BJ (cell line): ENCODE data around the gene SLC15A1. TPM values are rescaled to one million over a fixed set of nuclear protein-coding genes. Genes with fewer than 3 reads are reported as not detected.

Experiments
- CTCF ChIA-PET: fragments of 350-600 bp; formaldehyde crosslinking; extraction: SDS; loops from one replicate; lab custom pipeline; 2021; ENCODE audit warnings: antibody characterized with exemption, inconsistent platforms; lab: Yijun Ruan, JAX
- POLR2A ChIA-PET: fragments of 300-600 bp; sonication (Branson Sonifier 250); formaldehyde crosslinking; extraction: SDS; loops from one replicate; lab custom pipeline; 2021; ENCODE audit warnings: antibody characterized with exemption; lab: Charles Lee
- DNase-seq: peaks from one replicate; pipeline ENCODE4 v3.0.0-alpha.2; 2011; ENCODE audit warnings: low read depth
- H3K27me3 ChIP-seq: 2 replicates; pipeline ENCODE4 v1.6.0; 2011; ENCODE audit warnings: low read length; ENCODE audit not compliant: control insufficient read depth, insufficient read depth
- H3K36me3 ChIP-seq: 2 replicates; pipeline ENCODE4 v1.5.1; 2011; ENCODE audit warnings: low read length; ENCODE audit not compliant: control insufficient read depth, insufficient read depth
- H3K4me3 ChIP-seq: 2 replicates; pipeline ENCODE4 v1.5.1; 2011; ENCODE audit warnings: low read depth, mild to moderate bottlenecking, control low read depth, low read length
- polyA minus RNA-seq: library from RNA; depleted of rRNA, polyadenylated mRNA; stranded (reverse); fragments of >200 nt; gene quantifications from 2 replicates; pipeline ENCODE4 v1.2.3, GENCODE V29; 2011; rRNA and poly(A)+ RNA removed
- polyA plus RNA-seq: library from polyadenylated mRNA; depleted of rRNA; stranded (reverse); fragments of >200 nt; gene quantifications from 2 replicates; pipeline ENCODE4 v1.2.3, GENCODE V29; 2011; rRNA removed
- TF ChIP-seq, protein P1 (sequence below): IDR thresholded peaks from 2 replicates; pipeline ENCODE4 v1.5.1; 2011; ENCODE audit warnings: low read depth, mild to moderate bottlenecking, control low read depth, inconsistent platforms, low read length, moderate library complexity; ENCODE audit not compliant: insufficient read depth

The SLC15A1 gene
- polyA plus RNA-seq (not detected in 2 replicates), polyA minus RNA-seq (not detected in 2 replicates)

DNA sequence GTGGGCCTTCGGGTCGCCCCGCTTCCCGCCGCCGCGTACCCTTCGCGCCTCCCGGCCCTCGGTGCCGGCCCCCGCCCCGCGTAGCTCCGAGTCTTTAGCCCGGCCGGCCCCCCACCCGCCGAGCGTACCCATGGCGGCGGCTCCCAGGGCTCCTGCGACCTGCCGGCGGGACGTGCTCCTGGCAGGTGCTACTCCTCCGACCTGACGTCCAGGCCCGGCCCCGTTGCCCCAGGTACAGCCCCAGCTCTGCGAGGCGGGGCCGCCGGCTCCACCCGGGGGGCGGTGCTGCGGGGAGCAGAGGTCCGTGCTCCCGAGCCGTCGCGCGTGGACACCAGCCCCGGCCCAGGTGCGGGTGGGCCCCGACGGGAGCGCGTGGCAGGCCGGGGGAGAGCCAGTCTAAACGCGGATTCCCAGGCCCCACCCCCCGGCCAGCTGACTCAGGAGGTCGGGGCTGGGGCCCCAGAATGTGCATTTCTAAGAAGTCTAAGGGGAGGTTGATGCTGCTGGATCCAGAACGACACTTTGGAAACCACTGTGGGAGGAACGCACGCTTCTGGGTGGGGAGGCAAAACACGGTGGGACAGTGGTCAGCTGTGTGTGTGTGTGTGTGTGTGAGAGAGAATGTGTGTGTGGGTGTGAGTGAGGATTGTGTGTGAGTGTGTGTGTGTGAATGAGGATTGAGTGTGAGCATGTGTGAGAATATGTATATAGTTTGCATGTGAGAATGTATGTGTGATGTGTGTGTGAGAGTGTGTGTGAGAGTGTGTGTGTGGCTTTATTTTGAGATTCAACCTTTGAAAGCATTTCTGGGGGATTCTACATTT lies at the start of gene SLC15A1:
Gene SLC15A1, minus strand, starts transcription at position 206 of the 824 bp plus-strand sequence. Its CDS starts 74 bp downstream, at position 132.
- ChIA-PET CTCF (no interaction called here), POLR2A (no interaction called here)
- peaks cover 30% of the 10 kb centered on the region for H3K27me3 ChIP-seq
- no peak for DNase-seq
- no peaks in the 10 kb centered on the region for H3K36me3 ChIP-seq
- TF ChIP-seq, protein P1, sequence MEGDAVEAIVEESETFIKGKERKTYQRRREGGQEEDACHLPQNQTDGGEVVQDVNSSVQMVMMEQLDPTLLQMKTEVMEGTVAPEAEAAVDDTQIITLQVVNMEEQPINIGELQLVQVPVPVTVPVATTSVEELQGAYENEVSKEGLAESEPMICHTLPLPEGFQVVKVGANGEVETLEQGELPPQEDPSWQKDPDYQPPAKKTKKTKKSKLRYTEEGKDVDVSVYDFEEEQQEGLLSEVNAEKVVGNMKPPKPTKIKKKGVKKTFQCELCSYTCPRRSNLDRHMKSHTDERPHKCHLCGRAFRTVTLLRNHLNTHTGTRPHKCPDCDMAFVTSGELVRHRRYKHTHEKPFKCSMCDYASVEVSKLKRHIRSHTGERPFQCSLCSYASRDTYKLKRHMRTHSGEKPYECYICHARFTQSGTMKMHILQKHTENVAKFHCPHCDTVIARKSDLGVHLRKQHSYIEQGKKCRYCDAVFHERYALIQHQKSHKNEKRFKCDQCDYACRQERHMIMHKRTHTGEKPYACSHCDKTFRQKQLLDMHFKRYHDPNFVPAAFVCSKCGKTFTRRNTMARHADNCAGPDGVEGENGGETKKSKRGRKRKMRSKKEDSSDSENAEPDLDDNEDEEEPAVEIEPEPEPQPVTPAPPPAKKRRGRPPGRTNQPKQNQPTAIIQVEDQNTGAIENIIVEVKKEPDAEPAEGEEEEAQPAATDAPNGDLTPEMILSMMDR: no peak
- peak within 1 kb of the TSS; percentile 16; the same call in 1 of the 2 replicates for H3K4me3 ChIP-seq

GRCh38 chr13:98801626-98802418 lies 49.4 kb upstream of the SLC15A1 start:
- ChIA-PET POLR2A (no interaction called here), CTCF (no interaction called here)
- TF ChIP-seq, protein P1: no peak

GRCh38 chr13:98800078-98800477 lies 47.6 kb upstream of the SLC15A1 start:
- ChIA-PET CTCF (no interaction called here), POLR2A (no interaction called here)
- TF ChIP-seq, protein P1: no peak
- no peaks in the 10 kb centered on the region for H3K27me3 ChIP-seq
- peaks cover 4% of the 10 kb centered on the region; the same call in 1 of the 2 replicates for H3K36me3 ChIP-seq
- H3K4me3 ChIP-seq: no peak overlapping the region
- DNase-seq: no peak

More at GRCh38 chr13:98801626-98802418, 49.4 kb upstream of the SLC15A1 start:
- H3K4me3 ChIP-seq: no peak overlapping the region
- H3K36me3 ChIP-seq: peaks cover 3% of the 10 kb centered on the region; the same call in 1 of the 2 replicates
- DNase-seq: no peak
- no peaks in the 10 kb centered on the region for H3K27me3 ChIP-seq

DNA sequence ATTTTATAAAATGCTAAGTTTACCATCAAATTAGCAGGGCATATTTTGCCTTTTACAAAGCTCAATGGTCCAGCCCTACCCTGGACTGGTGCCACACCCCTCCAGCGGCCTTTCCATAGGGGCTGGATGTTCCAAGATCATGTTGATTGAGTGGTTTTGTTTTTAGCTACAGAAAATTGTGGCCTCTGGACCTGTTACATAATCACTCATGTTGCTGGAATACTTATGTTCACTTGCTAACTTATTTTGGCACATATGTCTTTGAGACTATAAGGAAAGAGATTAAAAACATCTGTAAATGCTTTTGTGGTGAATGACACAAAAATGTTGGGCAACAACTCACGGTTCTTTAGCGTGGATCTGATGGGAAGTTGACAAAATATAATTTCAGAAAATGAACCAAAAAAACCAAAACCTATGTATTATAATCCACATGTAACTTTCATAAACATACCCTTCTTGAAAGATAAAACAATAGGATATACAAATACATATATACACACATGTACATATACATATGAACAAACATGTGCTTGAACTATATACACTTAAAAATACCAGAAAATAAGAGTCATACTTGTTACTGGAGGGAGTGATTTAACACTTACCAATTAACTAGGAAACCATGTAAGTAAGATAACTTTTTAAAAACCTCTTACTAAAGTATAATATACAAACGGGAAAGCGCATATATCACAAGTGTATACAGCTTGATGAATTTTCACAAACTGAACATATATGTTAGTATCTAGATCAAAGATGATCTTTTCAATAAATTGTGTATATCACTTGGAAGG lies 46.6 kb upstream of the SLC15A1 start:
- Histone ChIP-seq H3K4me3 (no peak overlapping the region), H3K36me3 (peaks cover 1% of the 10 kb centered on the region; the same call in 1 of the 2 replicates), H3K27me3 (no peaks in the 10 kb centered on the region)
- TF ChIP-seq, protein P1: no peak
- CTCF ChIA-PET: interaction anchor here (0.7 to 1.0 kb wide), 2 partner anchors 44 to 145 kb away, joined by 3 to 5 read pairs; no protein-coding TSS in a partner anchor
- POLR2A ChIA-PET: no interaction called here
- peak; percentile 67 for DNase-seq
